ENCODE measurements around the gene ZNF335.

DNA sequence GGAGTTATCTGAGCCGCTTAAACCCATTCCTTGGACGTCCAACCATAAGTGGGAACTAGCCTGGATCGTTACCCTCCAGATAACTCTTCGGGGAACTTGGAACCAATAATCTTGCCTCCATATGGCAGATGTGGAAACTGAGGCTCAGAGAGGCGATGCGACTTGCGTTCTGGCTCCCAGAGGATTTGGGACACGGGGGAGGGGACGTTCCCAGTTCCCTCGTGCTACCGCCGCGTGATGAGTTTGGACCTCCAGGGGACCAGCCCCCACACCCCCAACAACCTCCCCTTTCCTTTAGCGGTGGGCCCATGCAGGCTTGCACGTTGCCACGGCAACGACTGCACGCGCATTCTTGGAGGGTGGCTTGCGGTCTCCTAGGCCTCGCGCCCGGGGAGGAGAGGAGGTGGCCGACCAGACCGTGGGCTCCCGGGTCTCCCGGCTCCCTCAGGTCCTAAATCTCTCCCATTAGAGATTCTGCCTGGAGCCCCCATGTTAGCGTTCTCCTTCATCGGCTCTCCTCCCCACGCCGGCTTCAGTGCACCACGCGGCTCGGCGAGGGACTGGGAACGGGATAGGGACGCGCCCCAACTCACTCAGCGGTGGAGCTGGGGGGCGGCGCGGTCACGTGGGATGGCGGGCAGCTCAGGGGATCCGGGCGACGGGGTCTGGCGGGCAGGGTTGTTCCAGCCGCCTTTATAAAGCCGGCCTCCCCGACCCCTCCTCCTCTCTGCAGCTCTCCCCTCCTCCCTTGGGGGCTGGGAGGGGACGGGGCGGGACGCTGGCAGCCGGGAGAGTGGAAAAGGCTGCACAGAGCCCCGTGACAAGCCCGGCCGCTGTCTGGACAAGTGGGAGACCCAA lies 60.3 kb downstream of the ZNF335 start, which contains the start of gene PLTP:
- TF ChIP-seq SUZ12 (IDR thresholded peaks at IDR 0.05), result no peak
- TF ChIP-seq BHLHE40 (IDR thresholded peaks at IDR 0.05; ENCODE audit: borderline replicate concordance), result no peak
- no peak for TF ChIP-seq SP1 (IDR thresholded peaks at IDR 0.05)
- TF ChIP-seq, protein P1, sequence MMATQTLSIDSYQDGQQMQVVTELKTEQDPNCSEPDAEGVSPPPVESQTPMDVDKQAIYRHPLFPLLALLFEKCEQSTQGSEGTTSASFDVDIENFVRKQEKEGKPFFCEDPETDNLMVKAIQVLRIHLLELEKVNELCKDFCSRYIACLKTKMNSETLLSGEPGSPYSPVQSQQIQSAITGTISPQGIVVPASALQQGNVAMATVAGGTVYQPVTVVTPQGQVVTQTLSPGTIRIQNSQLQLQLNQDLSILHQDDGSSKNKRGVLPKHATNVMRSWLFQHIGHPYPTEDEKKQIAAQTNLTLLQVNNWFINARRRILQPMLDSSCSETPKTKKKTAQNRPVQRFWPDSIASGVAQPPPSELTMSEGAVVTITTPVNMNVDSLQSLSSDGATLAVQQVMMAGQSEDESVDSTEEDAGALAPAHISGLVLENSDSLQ (IDR thresholded peaks at IDR 0.05), result no peak
- no peak for TF ChIP-seq FOXK2 (IDR thresholded peaks at IDR 0.05)
- no peak for TF ChIP-seq HDGF (IDR thresholded peaks at IDR 0.05; ENCODE audit: borderline replicate concordance)
- TF ChIP-seq L3MBTL2 (conservative IDR thresholded peaks at IDR 0.05), result 0 out of 2 replicates have a peak, but pooled peaks have one; percentile 36
- TF ChIP-seq FOXA1 (IDR thresholded peaks at IDR 0.05), result no peak
- TF ChIP-seq FOXM1 (IDR thresholded peaks at IDR 0.05; ENCODE audit: borderline replicate concordance), result no peak
- TF ChIP-seq ZNF384 (IDR thresholded peaks at IDR 0.05), result no peak
- TF ChIP-seq ARNT (IDR thresholded peaks at IDR 0.05), result no peak
- no peak for TF ChIP-seq NFRKB (IDR thresholded peaks at IDR 0.05)

Data from HEK293T (cell line).